HG03159 (cell line): ENCODE measurements around the gene NPTN.
"Not testable (repeated sequence)": the region's sequence is repeated elsewhere in the genome, so short reads cannot be mapped to it uniquely, and the experiment has no call there.

Experiments used
- ATAC-seq: cut with Tn5 transposase; IDR thresholded peaks from one replicate; pipeline ENCODE4 v1.9.1; 2021; ENCODE audit warnings: mild to moderate bottlenecking, moderate library complexity; ENCODE audit not compliant: unreplicated experiment

NPTN gene

GRCh38 chr15:73601451-73602445, 31.4 kb downstream of the NPTN start:
- no peak for ATAC-seq

DNA sequence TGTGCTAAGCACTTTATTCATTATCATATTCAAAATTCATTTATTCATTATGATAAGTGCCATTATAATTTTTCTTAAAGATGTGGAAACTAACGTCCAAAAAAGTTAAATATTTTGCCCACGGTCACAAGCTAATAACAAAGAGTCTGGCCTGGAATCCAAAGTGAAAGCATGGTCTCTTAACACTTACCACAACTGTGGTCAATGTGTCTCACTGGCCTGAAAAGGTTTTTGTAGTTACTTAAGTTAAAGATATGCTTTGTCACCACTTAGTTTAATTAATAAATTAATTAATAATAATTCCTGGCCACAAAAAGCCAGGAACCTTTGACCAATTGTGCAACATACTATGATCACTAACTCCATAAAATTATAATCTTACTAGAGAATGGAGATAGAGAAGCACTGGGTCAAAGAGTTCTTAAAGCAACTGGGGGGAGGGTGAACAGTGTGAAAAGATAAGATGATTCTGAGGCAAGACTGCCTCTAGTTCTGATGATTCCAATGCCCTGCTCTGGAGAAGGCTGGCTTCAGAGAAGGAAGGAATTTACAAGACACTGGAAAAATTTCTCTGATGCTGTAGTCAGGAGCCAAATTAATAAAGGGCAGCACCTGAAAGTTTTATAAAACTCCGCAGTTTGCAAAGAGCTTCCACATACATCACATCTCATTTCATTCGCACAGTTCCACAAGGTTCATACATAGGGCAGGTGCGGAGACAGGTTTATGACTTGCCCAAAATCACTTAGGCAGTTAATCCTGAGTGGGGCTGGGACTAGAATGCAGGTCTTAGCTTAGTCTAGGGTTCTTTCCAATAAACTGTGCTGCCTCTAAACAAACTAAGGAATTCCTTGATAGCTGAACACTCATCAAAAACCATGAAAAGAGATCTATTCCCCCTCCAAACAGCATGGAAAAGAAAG, 32.5 kb downstream of the NPTN start:
- ATAC-seq, result no peak

DNA sequence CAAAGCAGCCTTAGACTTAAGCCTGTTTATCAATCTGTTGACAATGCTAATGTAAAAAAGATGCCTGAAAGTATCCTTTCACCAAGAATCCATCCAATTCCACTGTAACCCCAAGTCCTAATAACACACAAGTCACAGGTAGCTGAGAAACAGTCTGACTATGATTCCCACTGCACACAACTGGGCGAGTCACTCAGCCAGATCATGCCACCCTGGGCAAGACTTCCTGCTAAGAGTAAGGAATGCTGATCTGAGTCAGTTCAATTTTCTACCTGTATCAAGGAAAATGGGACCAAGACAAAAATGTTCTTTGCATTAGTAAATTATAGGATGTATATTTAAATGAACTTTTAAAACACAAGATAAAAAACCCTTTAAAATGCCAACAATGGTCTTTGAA, 33.3 kb downstream of the NPTN start:
- ATAC-seq, result no peak

DNA sequence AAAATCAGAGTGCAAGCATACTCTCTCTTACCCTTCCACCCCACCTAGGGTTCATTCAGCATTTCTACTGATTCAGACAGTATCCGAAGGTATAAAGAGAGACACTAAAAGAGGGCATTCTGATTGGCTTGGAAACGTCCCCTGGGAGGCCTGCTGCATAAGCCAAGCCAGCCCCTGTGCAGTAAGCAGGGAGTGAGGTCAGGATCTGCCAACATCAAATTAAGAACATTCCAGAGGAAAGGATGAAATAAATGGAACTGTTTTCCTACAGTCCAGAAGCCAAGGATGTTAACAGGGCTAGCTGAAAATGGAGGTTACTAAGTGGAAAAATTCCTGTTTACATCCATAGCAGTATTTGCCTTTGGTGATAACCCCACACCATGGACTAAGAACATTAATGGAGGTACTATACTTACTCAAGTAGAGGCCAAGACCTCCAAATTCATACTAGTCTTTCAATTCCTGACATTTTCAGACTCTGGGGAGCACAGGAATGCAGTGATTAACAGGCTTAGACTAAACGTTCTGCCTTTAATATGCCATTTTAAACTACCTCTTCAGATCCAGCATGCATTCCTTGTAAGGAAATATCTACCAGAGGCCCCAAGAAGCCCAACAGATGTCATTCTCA, 34.5 kb downstream of the NPTN start:
- no peak for ATAC-seq

GRCh38 chr15:73597036-73597638, 36.1 kb downstream of the NPTN start:
- ATAC-seq, result no peak

DNA sequence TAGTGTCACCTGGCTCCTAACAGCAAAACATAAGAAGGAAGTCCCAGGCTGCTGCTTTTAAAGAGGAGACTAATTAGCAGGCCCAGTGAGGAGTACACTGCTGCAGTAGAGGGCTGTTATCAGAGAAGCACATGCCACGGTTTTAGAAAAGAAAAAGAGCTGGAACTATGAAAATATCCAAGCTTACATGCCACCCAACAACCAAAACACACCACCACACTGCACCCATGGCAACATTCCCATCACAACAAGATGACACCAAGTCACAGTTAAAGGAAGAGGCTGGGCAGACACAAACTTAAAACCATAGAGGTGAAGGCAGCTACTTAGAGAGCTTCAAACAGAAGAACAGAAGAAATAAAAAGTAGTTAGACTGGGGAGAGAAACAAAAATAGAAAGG, 37.0 kb downstream of the NPTN start:
- no peak for ATAC-seq

GRCh38 chr15:73594109-73594508, 39.1 kb downstream of the NPTN start:
- ATAC-seq, result no peak

GRCh38 chr15:73593304-73594074, 39.7 kb downstream of the NPTN start:
- ATAC-seq, result no peak

DNA sequence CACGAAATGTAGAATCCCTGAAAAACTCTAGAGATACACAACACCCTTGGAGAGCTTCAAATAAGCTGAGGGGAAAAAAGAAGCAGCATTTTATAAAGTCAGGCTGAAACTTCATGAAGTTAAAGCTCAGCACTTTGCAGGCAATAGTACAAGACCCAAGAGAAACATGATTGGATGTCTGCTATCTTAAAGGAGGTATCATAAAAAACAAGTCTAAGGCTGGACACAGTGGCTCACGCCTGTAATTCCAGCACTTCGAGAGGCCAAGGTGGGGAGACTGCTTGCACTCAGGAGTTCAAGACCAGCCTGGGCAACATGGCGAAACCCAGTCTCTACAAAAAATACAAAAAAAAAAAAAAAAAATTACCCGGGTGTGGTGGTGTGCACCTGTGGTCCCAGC, 42.9 kb downstream of the NPTN start:
- ATAC-seq, result no peak

DNA sequence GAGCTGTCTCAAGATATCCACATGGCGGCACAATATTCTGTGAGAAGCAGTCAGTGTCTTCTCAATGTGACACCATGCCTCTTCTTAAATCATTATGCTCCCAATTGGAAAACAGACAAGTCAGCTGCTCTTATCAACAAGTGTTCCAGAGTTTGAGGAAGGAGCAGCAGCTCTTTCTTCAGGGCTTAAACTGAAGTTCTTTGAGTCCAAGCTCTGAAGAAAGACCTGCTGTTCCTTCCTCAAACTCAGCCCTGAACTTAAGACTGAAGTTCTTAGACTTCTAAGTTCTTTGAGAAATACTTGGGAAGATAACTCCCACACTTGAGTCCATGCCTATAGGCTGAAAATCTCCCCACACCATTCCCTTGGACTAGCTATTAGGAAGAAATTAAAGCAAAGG, 43.4 kb downstream of the NPTN start:
- ATAC-seq, result no peak

GRCh38 chr15:73585871-73586654, 47.1 kb downstream of the NPTN start:
- ATAC-seq, result no peak

DNA sequence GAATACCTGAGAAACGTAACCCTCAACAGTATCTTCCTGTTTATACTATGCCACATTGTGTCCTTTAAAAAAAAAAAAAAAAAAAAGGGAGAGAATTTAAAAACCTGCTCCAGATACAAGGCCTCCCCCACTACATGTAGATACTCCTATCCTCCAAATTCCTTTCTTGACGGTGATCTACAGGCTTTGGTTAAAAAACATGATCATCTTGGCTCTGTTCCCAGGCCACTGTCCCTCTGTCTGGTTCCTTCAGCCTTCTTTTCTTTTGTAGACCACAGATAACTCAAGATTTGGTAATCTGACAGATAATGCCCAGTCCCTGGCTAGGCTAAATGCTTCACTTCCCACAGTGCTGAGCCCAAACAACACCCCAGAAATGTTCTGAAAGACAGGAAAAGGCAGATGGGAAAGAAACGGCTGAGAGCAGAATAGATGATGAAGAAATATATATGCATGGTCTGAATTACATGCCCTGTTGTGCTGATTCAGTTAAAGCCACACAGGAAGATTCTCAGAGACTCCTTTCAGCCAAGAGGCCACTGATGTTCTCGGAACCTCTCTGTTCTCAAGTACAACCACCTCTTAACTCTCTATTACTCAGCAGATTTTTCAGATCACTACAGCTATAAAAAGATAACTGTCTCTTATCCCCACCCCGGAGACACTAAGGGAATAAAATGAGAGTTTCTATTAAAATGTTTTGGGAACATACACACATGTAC, 48.3 kb downstream of the NPTN start:
- ATAC-seq, result no peak

GRCh38 chr15:73583544-73583943, 49.6 kb downstream of the NPTN start:
- ATAC-seq, result no peak

DNA sequence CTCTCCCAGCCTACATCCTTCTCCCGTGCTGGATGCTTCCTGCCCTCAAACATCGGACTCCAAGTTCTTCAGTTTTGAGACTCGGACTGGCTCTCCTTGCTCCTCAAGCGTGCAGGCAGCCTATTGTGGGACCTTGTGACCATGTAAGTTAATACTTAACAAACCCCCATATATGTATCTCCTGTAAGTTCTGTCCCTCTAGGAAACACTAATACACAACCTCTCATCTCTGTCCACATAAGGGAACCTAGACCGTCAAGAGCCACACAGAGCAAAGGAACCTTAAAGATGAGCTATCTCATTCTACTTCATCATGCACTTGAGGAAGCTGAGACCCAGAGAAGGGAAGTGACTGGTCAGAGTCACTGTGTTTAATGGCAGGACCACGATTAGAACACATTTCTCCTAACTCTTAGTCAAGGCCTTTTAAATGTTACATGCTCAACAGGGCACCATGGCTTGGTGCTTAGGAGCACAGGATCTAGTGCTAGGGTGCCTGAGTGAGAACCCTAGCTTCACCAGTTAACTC, 50.3 kb downstream of the NPTN start:
- ATAC-seq, result no peak

DNA sequence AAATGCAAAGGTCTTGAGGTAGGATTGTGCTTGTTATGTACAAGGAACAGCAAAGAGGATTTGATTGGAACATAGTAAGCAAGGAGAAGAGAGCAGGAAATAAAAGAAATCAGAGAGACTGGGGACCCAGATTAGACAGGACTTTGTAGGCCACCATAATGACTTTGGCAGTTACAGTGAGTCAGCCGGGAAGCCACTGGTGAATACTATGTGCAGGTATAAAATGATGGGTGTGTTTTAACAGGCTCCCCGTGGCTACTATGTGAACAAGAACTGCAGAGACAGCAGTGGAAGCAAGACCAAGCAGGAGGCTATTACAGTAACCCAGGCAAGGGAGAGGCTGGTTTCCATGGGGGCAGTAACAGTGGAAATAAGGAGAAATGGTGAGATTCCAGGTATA, 55.2 kb downstream of the NPTN start:
- ATAC-seq, result no peak

- not testable (repeated sequence) for ATAC-seq
Measured at GRCh38 chr15:73577593-73577992, 55.6 kb downstream of the NPTN start.

DNA sequence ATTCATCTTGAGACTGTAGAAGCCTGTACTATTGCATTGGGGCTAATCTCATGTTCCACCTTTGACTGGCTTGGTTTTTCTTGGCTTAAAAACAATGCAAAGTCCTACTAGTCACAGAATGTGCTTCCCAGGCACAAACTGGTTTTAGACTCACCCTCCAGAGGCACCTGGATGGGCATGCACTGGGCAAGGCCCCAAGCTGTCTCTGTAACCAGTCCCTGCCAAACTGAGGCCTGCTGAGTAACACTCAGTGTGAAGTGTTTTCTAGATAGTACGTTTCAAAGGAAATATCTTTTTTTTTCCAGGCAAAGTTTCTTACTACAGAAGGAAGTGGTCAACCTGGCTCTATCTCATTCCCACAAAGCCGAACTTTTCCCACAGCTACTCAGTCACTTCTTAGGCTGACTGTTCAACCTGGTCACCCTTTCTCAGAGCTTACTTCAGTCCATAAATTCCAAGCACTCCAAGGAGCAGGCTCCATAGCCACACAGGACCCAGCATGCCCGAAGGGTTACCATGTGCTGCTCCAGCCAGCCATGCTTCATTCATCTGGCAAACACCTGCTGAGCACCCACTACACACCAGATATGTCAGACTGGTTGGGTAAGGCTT, 57.4 kb downstream of the NPTN start:
- ATAC-seq, result no peak

GRCh38 chr15:73573572-73573971, 59.6 kb downstream of the NPTN start:
- no peak for ATAC-seq
